Fibroblast of upper back skin (primary cell): ENCODE data around the gene RABEP1.
"Not testable (repeated sequence)": the region's sequence is repeated elsewhere in the genome, so short reads cannot be mapped to it uniquely, and the experiment has no call there.

Source experiments
- DNase-seq: peaks from one replicate; pipeline ENCODE4 v3.0.0-alpha.2; 2013

RABEP1 gene, protein sequence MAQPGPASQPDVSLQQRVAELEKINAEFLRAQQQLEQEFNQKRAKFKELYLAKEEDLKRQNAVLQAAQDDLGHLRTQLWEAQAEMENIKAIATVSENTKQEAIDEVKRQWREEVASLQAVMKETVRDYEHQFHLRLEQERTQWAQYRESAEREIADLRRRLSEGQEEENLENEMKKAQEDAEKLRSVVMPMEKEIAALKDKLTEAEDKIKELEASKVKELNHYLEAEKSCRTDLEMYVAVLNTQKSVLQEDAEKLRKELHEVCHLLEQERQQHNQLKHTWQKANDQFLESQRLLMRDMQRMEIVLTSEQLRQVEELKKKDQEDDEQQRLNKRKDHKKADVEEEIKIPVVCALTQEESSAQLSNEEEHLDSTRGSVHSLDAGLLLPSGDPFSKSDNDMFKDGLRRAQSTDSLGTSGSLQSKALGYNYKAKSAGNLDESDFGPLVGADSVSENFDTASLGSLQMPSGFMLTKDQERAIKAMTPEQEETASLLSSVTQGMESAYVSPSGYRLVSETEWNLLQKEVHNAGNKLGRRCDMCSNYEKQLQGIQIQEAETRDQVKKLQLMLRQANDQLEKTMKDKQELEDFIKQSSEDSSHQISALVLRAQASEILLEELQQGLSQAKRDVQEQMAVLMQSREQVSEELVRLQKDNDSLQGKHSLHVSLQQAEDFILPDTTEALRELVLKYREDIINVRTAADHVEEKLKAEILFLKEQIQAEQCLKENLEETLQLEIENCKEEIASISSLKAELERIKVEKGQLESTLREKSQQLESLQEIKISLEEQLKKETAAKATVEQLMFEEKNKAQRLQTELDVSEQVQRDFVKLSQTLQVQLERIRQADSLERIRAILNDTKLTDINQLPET

GRCh38 chr17:5281814-5282641, at the start of gene RABEP1:
Gene RABEP1, plus strand, starts transcription at chr17:5282284. Its CDS starts 203 bp downstream, at chr17:5282487.
- peak; percentile 90 for DNase-seq

- DNase-seq, result not testable (repeated sequence)
These were observed 48.6 kb upstream of the RABEP1 start for GRCh38 chr17:5233492-5233891.

GRCh38 chr17:5234645-5235576, 47.2 kb upstream of the RABEP1 start, which contains the start of gene SCIMP:
Gene SCIMP, minus strand, starts transcription at chr17:5234860. Its CDS starts 105 bp downstream, at chr17:5234755.
- no peak for DNase-seq

- no peak for DNase-seq
These were observed 45.0 kb upstream of the RABEP1 start for GRCh38 chr17:5236938-5237540.

DNA sequence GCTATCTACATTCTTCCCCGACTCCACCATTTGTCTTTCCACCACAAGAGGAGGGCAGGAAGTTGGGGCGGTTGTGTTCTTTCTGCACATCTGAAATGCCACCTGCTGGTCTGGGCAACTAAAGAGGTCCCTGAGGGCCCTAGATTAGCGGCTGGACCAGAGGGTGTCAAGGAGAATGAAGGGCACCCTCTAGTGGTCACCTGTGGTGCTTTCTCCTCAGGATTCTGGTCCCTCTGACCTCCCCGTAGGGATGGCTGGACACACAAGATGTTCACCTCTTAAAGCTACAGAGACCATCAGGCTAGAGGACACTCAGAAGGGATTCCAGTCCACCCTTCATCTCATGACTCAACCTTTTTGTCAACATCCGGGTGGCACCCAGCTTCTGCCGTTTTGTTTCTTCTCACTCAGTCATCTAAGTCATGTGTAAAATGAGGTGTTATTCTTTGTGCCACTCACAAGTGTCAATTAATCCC, 44.5 kb upstream of the RABEP1 start:
- peak; percentile 29 for DNase-seq

- no peak for DNase-seq
These were observed 43.8 kb upstream of the RABEP1 start for GRCh38 chr17:5238333-5238732.

DNA sequence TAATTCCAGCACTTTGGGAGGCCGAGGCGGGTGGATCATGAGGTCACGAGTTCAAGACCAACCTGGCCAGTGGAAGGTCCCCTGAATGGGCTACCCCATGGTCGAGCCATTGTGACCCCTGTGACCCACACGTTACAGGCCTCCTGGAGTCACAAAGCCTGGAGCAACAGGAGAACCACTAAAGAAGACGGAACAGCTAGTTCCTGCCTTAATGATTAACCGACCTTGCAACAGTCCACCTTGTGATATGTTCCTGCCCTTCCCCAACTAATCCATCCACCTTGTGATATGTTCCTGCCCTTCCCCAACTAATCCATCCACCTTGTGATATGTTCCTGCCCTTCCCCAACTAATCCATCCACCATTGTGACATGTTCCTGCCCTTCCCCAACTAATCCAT, 42.3 kb upstream of the RABEP1 start:
- DNase-seq, result not testable (repeated sequence)

- no peak for DNase-seq
These were observed 40.0 kb upstream of the RABEP1 start for GRCh38 chr17:5241861-5242671.

- DNase-seq, result no peak
These were observed 34.5 kb upstream of the RABEP1 start for GRCh38 chr17:5247621-5248020.

DNA sequence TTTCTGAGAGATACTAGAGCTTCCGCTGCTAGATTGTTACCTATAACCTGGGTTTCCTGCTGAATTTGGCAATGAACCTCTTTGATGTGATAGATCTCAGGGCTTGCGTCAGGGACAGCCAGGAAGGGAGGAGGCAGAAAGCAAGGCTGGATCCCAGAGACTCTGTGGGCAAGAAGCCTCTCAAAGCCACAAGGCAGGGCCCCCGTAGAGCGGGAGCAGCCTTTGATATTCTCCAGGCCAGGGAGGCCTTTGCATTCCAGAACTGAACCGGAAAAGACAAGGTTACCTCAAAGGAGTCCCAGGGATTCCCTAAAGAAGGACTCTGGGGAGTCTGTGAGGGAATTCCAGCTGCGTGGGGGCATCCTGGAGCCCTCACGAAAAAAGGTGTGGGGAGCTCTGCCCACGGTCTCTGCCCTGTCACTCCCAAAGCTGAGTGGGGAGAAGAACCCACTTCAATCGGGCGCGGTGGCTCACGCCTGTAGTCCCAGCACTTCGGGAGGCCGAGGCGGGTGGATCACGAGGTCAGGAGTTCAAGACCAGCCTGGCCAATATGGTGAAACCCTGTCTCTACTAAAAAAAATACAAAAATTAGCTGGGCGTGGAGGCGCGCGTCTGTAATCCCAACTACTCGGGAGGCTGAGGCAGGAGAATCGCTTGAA, 33.1 kb upstream of the RABEP1 start:
- DNase-seq, result peak; percentile 15

GRCh38 chr17:5249615-5250014, 32.5 kb upstream of the RABEP1 start:
- DNase-seq, result peak; percentile 82

DNA sequence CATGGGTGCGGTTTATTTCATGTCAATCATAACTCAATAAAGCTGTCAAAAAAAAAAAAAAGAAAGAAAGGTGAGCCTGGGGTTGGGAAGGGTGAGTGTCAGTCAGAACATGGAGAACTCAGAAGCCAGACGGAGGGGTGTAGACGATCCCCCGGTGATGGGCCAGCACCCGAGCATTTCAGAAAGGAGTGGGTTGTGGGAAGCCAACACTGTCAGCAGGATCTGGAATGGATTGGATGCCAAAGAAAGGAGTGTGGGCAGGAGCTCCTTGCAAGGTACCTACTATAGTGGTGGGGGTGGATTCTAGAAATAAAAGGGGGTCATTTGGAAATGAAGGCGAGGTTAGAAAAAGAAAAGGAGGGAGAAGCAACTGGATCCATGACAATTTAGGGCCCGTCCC, 27.7 kb upstream of the RABEP1 start:
- no peak for DNase-seq

DNA sequence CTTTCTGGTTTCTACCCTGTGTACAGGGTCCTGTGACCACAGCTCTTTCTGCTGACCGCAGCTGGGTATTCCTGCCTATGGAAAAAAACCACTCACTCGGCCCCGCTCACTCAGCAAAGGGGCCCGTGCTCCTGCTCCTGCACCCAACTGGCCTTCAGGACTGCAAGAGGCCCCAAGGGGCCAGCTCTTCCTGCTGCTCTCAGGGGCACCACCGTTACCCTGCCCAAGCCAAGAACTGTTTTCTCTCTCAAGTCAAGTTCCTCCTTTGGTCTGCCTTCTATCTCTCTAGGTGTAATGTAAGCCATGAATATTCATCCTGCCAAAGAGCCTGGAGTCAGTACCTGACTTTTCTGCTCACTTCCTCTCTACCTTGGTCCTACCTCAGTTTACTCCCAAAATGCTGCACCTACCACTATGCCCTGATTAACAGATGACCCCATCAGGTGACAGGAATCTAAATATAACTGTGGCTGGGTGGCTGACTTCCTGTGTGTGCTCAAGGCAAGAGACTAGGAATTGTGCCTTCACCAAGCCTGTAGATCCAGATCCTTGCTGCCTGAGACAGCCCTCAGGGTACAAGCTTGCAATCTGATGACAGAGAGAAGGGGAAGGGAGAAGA, 27.1 kb upstream of the RABEP1 start:
- DNase-seq, result no peak

- no peak for DNase-seq
These were observed 25.0 kb upstream of the RABEP1 start for GRCh38 chr17:5257124-5257523.

DNA sequence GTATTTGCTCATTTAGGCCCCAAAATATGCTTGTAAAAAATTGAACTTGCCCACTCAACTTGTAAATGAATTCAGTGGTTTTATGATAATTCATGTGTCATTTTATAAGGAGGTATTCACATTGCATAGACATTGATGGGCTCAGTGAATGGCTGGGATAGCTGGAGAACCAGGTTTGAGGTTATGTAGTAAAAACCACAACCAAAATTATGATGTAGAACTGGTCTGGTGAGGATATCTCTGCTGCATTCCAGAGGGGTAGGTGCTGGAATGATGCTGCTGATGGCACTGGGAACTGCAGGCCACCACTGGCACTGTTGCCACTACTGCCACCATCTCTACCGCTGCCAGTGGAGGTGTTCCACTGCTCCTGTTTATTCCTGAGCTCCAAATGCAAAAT, 21.5 kb upstream of the RABEP1 start:
- DNase-seq, result no peak

DNA sequence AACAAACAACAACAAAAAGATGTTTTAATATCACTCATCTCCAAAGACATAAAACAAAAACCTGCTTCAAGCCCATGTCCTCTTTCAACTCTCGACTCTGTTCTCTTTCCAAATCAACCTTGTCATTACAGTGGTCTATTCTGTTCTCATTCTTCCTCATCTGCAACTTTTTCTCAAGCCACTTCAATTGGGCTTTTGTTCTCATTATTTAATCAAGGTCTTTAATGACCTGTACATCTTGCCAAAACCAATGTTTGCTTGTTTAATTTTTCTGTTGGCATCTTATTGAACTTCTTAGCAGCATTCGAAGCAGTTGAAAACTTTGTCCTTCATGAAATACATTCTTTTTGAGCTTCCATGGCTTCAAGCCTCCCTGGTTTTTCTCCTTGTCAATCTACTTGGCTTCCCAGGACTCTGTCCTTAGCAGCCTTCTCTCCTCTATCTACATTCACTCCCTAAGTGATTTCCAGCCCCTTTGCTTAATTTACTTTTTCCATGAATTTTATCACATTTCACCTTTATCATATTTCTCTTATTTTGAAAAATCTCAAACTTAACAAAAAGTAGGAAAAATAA, 19.6 kb upstream of the RABEP1 start:
- no peak for DNase-seq

GRCh38 chr17:5263441-5263840, 18.6 kb upstream of the RABEP1 start:
- DNase-seq, result no peak

DNA sequence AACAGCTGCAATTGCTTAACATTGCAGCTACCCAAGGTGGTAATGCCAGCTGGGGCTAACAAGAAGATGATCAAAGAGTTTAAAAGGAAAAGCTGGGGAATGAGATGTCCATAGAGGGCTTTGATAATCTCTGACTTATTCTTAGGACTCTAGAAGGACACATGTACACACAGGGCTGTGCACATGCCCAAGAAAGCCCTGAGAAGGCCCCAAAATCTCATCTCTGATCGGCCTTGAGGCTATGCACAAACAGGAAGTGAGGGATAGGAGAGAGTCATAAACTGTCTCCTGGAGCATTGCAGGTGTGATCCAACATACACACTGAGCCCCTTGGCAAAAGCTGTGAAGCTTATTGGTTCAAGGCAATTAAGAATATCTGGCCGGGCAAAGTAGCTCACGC, 17.2 kb upstream of the RABEP1 start:
- DNase-seq, result no peak
